Loucy (cell line): ENCODE data around the gene SLC23A2.

Experiments
- CTCF ChIP-seq: fragments of 200-600 bp; sonication (generic); conservative IDR thresholded peaks from 2 replicates; pipeline ENCODE4 v1.5.1; 2014; ENCODE audit warnings: mild to moderate bottlenecking, antibody characterized with exemption, low read length
- EZH2phosphoT487 ChIP-seq: fragments of 200-600 bp; IDR thresholded peaks from 2 replicates; pipeline ENCODE4 v1.6.1; 2018; ENCODE audit warnings: antibody characterized with exemption, mild to moderate bottlenecking, moderate library complexity, borderline replicate concordance

- TF ChIP-seq EZH2phosphoT487 (no peak), CTCF (no peak)
These were observed 21.4 kb downstream of the SLC23A2 start for GRCh38 chr20:4979841-4980410.
